T-helper 1 cell treated with Interleukin-12 subunit alpha and Interleukin-12 subunit beta and Interleukin-4 antibody, amounts not matched to agents 30 μg/mL and 1 μg/mL, for 36 hours (primary cell): ENCODE results near the gene ZNF195.
"Not testable (repeated sequence)": the region's sequence is repeated elsewhere in the genome, so short reads cannot be mapped to it uniquely, and the experiment has no call there.

Experiments used
- H3K27ac Mint-ChIP-seq: one replicate; pipeline ENCODE4 v1.8.0; 2021; ENCODE audit warnings: mild to moderate bottlenecking, mixed read lengths
- H3K27me3 Mint-ChIP-seq: one replicate; pipeline ENCODE4 v1.8.0; 2021; ENCODE audit warnings: low read depth, mixed read lengths
- H3K36me3 Mint-ChIP-seq: one replicate; pipeline ENCODE4 v1.8.0; 2021; ENCODE audit warnings: low read depth, mixed read lengths
- H3K4me1 Mint-ChIP-seq: one replicate; pipeline ENCODE4 v1.8.0; 2021; ENCODE audit warnings: low read depth, mixed read lengths
- H3K4me3 Mint-ChIP-seq: one replicate; pipeline ENCODE4 v1.8.0; 2021; ENCODE audit warnings: mild to moderate bottlenecking, moderate library complexity, mixed read lengths
- H3K9me3 Mint-ChIP-seq: one replicate; pipeline ENCODE4 v1.8.0; 2021; ENCODE audit warnings: mixed read lengths

ZNF195 gene

GRCh38 chr11:3408058-3408605 lies 29.2 kb upstream of the ZNF195 start:
- H3K27ac Mint-ChIP-seq, H3K4me3 Mint-ChIP-seq, H3K4me1 Mint-ChIP-seq, H3K36me3 Mint-ChIP-seq, H3K27me3 Mint-ChIP-seq, H3K9me3 Mint-ChIP-seq: not testable (repeated sequence)

DNA sequence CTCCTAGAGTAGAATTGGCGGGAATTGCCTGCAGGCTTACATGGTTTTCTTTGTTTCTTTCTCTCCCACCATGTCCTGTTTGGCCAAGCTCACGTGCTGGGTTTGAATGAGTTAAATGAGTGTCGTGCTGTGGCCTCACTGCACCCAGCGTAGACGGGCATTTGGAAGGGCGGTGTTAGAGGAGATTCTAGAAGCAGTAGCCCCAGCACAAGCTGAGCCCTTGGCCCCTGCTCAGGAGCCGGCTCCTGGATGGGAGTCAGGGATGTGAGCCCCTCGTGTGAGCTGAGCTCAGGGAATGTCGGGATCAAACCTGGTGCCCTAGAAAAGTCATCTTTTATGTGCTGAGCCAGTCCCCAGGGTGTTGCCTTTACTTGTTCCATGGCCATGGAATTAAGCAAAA lies 28.0 kb upstream of the ZNF195 start:
- not testable (repeated sequence) for H3K9me3 Mint-ChIP-seq, H3K4me3 Mint-ChIP-seq, H3K36me3 Mint-ChIP-seq, H3K27me3 Mint-ChIP-seq, H3K27ac Mint-ChIP-seq, H3K4me1 Mint-ChIP-seq

GRCh38 chr11:3406223-3406875 lies 27.4 kb upstream of the ZNF195 start:
- H3K9me3 Mint-ChIP-seq, H3K4me1 Mint-ChIP-seq, H3K4me3 Mint-ChIP-seq, H3K27ac Mint-ChIP-seq, H3K27me3 Mint-ChIP-seq, H3K36me3 Mint-ChIP-seq: not testable (repeated sequence)

DNA sequence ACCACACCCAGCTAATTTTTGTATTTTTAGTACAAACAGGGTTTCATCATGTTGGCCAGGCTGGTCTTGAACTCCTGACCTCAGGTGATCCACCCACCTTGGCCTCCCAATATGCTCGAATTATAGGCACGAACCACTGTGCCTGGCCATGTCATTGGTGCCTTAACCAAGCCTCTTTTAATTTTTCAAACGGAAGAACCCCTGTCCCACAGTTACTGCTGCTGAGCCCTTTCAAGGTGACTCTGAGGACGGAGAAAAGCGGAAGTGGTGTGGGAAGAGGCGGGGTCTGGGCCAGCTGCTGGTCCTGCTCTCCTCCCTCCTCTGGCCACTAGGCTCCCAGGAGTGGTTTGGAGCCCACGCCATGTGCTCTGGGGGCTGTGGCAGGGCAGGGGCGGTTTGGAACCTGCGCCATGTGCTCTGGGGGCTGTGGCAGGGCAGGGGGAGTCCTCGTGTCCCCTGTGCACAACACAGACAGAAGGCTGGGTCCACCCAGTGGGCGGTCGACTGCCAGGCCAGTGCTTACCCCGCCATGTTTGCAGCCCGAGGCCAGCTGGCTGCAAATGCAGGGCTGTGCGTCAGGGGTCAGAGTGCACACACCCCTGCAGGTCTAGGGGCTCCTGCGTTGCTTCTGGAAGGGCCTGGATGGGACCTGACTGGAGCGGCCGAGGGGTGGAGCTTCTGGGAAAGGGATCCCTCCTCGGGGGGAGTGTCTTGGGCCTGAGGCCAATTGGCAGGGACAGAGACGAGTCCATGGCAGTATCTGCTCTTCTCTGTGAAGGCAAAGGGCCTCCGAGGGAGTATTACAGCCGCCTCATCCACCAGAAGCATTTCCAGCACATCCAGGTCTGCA lies 25.4 kb upstream of the ZNF195 start:
- H3K4me1 Mint-ChIP-seq, result not testable (repeated sequence)

GRCh38 chr11:3402861-3403250 lies 23.9 kb upstream of the ZNF195 start:
- H3K27me3 Mint-ChIP-seq, H3K36me3 Mint-ChIP-seq, H3K27ac Mint-ChIP-seq, H3K4me3 Mint-ChIP-seq, H3K4me1 Mint-ChIP-seq, H3K9me3 Mint-ChIP-seq: not testable (repeated sequence)

More for the DNA sequence above, 25.4 kb upstream of the ZNF195 start:
- H3K4me3 Mint-ChIP-seq, H3K9me3 Mint-ChIP-seq, H3K27ac Mint-ChIP-seq, H3K36me3 Mint-ChIP-seq, H3K27me3 Mint-ChIP-seq: not testable (repeated sequence)

DNA sequence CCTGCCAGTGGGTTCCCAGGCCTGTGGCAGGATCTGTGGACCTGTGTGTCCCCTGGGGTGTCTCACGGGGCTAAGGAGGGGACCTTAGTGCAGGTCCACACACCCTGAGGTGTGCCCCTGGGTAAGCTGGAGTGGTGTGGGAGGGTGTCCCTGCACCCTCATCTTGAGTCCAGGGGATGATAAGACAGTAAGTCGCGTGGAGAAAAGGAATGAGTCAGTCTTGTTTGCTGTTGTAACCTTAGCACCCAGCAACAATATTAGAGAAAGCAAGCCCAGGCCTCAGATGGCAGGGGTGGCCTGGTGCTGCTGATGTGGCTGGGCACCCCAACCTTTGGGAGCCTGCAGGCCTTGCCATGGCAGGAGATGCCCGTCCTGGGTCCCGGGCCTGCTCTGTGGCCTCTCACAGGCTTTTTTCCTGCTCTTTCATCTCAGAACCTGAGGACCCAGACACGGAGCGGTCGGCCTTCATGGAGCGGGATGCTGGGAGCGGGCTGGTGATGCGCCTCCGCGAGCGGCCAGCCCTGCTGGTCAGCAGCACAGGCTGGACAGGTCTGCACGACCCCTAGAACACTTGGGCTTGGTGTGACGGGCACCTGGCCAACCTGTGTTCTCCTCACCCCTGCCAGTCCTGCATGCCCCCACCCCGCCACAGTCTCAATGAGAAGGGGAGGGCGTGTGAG lies 23.4 kb upstream of the ZNF195 start:
- not testable (repeated sequence) for H3K9me3 Mint-ChIP-seq, H3K27ac Mint-ChIP-seq, H3K27me3 Mint-ChIP-seq, H3K4me1 Mint-ChIP-seq, H3K36me3 Mint-ChIP-seq, H3K4me3 Mint-ChIP-seq

- H3K9me3 Mint-ChIP-seq, H3K4me3 Mint-ChIP-seq, H3K27ac Mint-ChIP-seq, H3K4me1 Mint-ChIP-seq, H3K27me3 Mint-ChIP-seq, H3K36me3 Mint-ChIP-seq: not testable (repeated sequence)
Observed at GRCh38 chr11:3401052-3401451, 22.1 kb upstream of the ZNF195 start.

DNA sequence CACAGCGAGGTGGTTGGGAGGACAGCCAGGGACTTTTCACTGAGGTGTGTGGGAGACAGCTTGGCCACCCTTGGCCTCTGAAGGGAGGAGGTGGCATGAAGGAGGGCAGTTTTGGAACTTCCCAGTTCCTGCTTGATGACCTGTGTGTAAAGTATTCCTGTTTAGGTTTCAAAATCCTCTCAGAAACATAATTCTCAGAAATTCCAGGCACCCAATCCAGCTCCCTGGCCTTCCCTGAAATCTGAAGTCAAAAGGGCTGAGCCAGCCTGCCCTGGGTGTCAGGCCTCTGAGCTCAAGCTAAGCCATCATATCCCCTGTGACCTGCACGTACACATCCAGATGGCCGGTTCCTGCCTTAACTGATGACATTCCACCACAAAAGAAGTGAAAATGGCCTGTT lies 19.6 kb upstream of the ZNF195 start:
- H3K4me3 Mint-ChIP-seq, H3K4me1 Mint-ChIP-seq, H3K27me3 Mint-ChIP-seq, H3K27ac Mint-ChIP-seq, H3K36me3 Mint-ChIP-seq, H3K9me3 Mint-ChIP-seq: not testable (repeated sequence)

GRCh38 chr11:3398106-3398505 lies 19.2 kb upstream of the ZNF195 start:
- not testable (repeated sequence) for H3K4me3 Mint-ChIP-seq, H3K27ac Mint-ChIP-seq, H3K9me3 Mint-ChIP-seq

GRCh38 chr11:3397210-3397609 lies 18.3 kb upstream of the ZNF195 start:
- H3K27me3 Mint-ChIP-seq, H3K36me3 Mint-ChIP-seq, H3K27ac Mint-ChIP-seq, H3K4me1 Mint-ChIP-seq, H3K9me3 Mint-ChIP-seq, H3K4me3 Mint-ChIP-seq: not testable (repeated sequence)

More at GRCh38 chr11:3398106-3398505, 19.2 kb upstream of the ZNF195 start:
- H3K36me3 Mint-ChIP-seq, H3K27me3 Mint-ChIP-seq, H3K4me1 Mint-ChIP-seq: not testable (repeated sequence)

GRCh38 chr11:3395468-3395867 lies 16.5 kb upstream of the ZNF195 start:
- not testable (repeated sequence) for H3K27me3 Mint-ChIP-seq, H3K4me1 Mint-ChIP-seq, H3K9me3 Mint-ChIP-seq, H3K27ac Mint-ChIP-seq, H3K36me3 Mint-ChIP-seq, H3K4me3 Mint-ChIP-seq

DNA sequence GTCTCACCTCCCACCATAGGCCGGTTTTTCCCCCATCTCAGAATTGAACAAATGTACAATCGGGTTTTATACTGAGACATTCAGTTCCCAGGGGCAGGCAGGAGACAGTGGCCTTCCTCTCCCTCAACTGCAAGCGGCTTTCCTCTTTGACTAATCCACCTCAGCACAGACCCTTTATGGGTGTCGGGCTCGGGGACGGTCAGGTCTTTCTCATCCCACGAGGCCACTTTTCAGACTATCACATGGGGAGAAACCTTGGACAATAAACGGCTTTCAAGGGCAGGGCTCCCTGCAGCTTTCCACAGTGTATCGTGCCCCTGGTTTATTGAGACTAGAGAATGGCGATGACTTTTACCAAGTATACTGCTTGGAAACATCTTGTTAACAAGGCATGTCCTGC lies 16.0 kb upstream of the ZNF195 start:
- H3K27me3 Mint-ChIP-seq, H3K27ac Mint-ChIP-seq, H3K9me3 Mint-ChIP-seq, H3K4me1 Mint-ChIP-seq, H3K4me3 Mint-ChIP-seq, H3K36me3 Mint-ChIP-seq: not testable (repeated sequence)

GRCh38 chr11:3393450-3393849 lies 14.5 kb upstream of the ZNF195 start:
- not testable (repeated sequence) for H3K27ac Mint-ChIP-seq, H3K4me3 Mint-ChIP-seq, H3K27me3 Mint-ChIP-seq, H3K4me1 Mint-ChIP-seq, H3K36me3 Mint-ChIP-seq, H3K9me3 Mint-ChIP-seq

DNA sequence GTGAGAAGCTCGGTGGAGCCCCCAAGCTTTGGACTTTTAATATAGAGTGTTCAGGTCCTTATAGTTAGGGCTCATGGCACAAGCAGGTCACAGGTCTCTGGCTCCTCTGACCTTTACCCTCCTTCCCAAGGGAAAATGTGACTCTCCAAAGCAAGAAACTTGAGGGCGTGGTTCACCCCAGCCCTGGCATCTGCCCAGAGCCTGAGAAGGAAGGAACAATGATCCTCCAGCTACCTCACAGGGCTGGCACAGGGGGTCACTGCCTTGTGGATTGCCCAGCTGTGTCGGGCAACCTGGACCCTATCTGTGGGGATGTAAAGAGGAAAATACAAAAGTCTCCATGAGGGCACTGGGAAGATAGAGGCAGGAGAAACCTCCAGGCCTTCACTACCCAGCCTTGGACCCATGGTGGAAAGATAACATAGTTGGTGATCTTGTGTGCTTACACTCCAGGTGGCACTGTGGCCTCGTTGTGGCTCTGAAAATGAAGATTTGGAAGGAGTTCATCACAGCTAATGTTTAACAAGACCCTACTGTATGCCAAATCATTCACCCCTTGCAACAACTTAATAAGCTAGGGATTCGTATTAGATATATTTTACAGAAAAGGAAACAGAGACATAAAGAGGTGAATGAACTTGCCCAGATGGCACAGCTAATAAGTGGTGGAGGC lies 3.8 kb upstream of the ZNF195 start:
- Mint-ChIP-seq H3K4me1 (peaks cover 12% of the 10 kb centered on the region), H3K4me3 (no peak overlapping the region)

DNA sequence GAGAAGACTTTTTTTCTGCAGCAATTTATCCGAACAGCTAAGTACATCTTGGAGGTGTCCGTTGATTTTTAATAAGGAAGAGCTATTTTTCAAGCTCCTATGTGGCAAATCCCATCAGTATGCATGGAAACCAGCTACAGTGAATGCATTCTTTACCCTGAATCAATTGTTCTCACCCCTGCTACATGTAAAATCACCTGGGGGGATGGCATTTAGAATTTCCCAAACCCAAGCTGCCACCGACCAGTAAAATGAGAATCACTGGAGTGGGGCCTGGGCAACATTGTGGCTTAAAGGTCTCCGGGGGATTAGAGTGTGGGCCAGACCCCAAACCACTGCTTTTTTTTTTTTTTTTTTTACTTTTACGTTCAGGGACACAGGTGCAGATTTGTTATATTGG lies 2.8 kb upstream of the ZNF195 start:
- Mint-ChIP-seq H3K27me3 (no peaks in the 10 kb centered on the region), H3K27ac (no peak overlapping the region), H3K9me3 (peaks cover 12% of the 10 kb centered on the region), H3K4me3 (no peak overlapping the region), H3K4me1 (peaks cover 21% of the 10 kb centered on the region), H3K36me3 (peaks cover 16% of the 10 kb centered on the region)

More for the DNA sequence above, 3.8 kb upstream of the ZNF195 start:
- H3K9me3 Mint-ChIP-seq, result peaks cover 11% of the 10 kb centered on the region
- no peak overlapping the region for H3K27ac Mint-ChIP-seq
- no peaks in the 10 kb centered on the region for H3K27me3 Mint-ChIP-seq
- peaks cover 7% of the 10 kb centered on the region for H3K36me3 Mint-ChIP-seq
